PC-9 (cell line): ENCODE results near the gene INTS3. TPM values are rescaled to one million over a fixed set of nuclear protein-coding genes. Genes with fewer than 3 reads are reported as not detected.

Experiments used
- BruUV-seq: library from RNA; stranded (reverse); fragments of 400-500 nt; replicated peaks from 2 replicates; lab custom pipeline; 2021; lab: Mats Ljungman, UMichigan
- CTCF ChIA-PET: fragments of 300-600 bp; sonication (Branson Sonifier 250); formaldehyde crosslinking; loops from one replicate; lab custom pipeline; 2022; ENCODE audit warnings: antibody characterized with exemption; lab: Charles Lee
- POLR2A ChIA-PET: fragments of 300-600 bp; sonication (Branson Sonifier 250); formaldehyde crosslinking; loops from one replicate; lab custom pipeline; 2022; ENCODE audit warnings: antibody characterized with exemption; ENCODE audit not compliant: unreplicated experiment; lab: Charles Lee
- DNase-seq, 2 experiments: peaks; one replicate each; pipeline versions ENCODE4 v3.0.0 to v3.0.0-alpha.2; 2015 to 2022; ENCODE audit warnings: mixed read lengths in 1 of 2
- H2AFZ ChIP-seq: fragments of 200-600 bp; sonication (generic); 2 replicates; pipeline ENCODE4 v1.8.1; 2017; ENCODE audit warnings: antibody characterized with exemption
- H3F3A ChIP-seq: fragments of 200-600 bp; sonication (generic); 2 replicates; pipeline ENCODE4 v1.8.1; 2017; ENCODE audit warnings: antibody characterized with exemption, mild to moderate bottlenecking, low read depth; ENCODE audit not compliant: insufficient read depth
- H3K27ac ChIP-seq: fragments of 200-600 bp; sonication (generic); 2 replicates; pipeline ENCODE4 v1.6.1; 2016; ENCODE audit warnings: mixed run types
- H3K27me3 ChIP-seq: fragments of 200-600 bp; sonication (generic); 2 replicates; pipeline ENCODE4 v1.6.1; 2016; ENCODE audit warnings: low read depth, mixed run types; ENCODE audit not compliant: insufficient read depth
- H3K36me3 ChIP-seq: fragments of 200-600 bp; sonication (generic); 2 replicates; pipeline ENCODE4 v1.6.1; 2016; ENCODE audit warnings: low read depth, mixed run types
- H3K4me1 ChIP-seq: fragments of 200-600 bp; sonication (generic); replicated peaks from 2 replicates; pipeline ENCODE4 v1.6.1; 2016; ENCODE audit warnings: mixed run types; ENCODE audit not compliant: insufficient read depth
- H3K4me2 ChIP-seq: fragments of 200-600 bp; sonication (generic); 2 replicates; pipeline ENCODE4 v1.6.1; 2017; ENCODE audit warnings: mixed run types
- H3K4me3 ChIP-seq: fragments of 200-600 bp; sonication (generic); 2 replicates; pipeline ENCODE4 v1.6.1; 2016; ENCODE audit warnings: mixed run types
- H3K79me2 ChIP-seq: fragments of 200-600 bp; sonication (generic); 2 replicates; pipeline ENCODE4 v1.6.1; 2017; ENCODE audit warnings: low read depth, mixed run types
- H3K9me2 ChIP-seq: fragments of 200-600 bp; sonication (generic); 2 replicates; pipeline ENCODE4 v1.8.1; 2017; ENCODE audit warnings: mild to moderate bottlenecking; ENCODE audit not compliant: insufficient read depth
- H3K9me3 ChIP-seq: fragments of 200-600 bp; sonication (generic); 2 replicates; pipeline ENCODE4 v1.8.1; 2016; ENCODE audit warnings: low read depth; ENCODE audit not compliant: insufficient read depth
- H4K20me1 ChIP-seq: fragments of 200-600 bp; sonication (generic); 2 replicates; pipeline ENCODE4 v1.8.1; 2017; ENCODE audit not compliant: insufficient read depth
- EZH2 ChIP-seq: fragments of 200-600 bp; sonication (generic); IDR thresholded peaks from 2 replicates; pipeline ENCODE4 v1.8.0; 2017; ENCODE audit warnings: antibody characterized with exemption, low read depth
- intact Hi-C: fragments of 100-400 bp; cut with micrococcal nuclease; formaldehyde crosslinking; loops from one replicate; pipeline ENCODE4 v1.10.0; 2022; ENCODE audit not compliant: unreplicated experiment
- total RNA-seq: library from RNA; stranded (reverse); gene quantifications from 2 replicates; pipeline ENCODE4 v1.2.3, GENCODE V29; 2021
- TF ChIP-seq, protein P1 (sequence below): fragments of 200-600 bp; sonication (generic); conservative IDR thresholded peaks from 2 replicates; pipeline ENCODE4 v1.6.1; 2017; ENCODE audit warnings: mixed run types, antibody characterized with exemption, mild to moderate bottlenecking, moderate library complexity

The INTS3 gene
- total RNA-seq, 1 experiment from 2014 or later, result 91.7 TPM

- no peaks in the 10 kb centered on the region for H3K9me2 ChIP-seq
- H3K27ac ChIP-seq, result no peak overlapping the region
- H3K9me3 ChIP-seq, result no peaks in the 10 kb centered on the region
- H3K27me3 ChIP-seq, result no peaks in the 10 kb centered on the region
- H4K20me1 ChIP-seq, result no peaks in the 10 kb centered on the region
- no peak for DNase-seq
- intact Hi-C loops, result loop anchor here (10.0 kb wide), 1 partner anchor 124 kb away; the partner anchor contains the start of gene GATAD2B
- peaks cover 7% of the 10 kb centered on the region for H3K4me1 ChIP-seq
- CTCF ChIA-PET, result no interaction called here
- no peaks in the 10 kb centered on the region for H3K36me3 ChIP-seq
- H3K4me2 ChIP-seq, result no peak overlapping the region
- TF ChIP-seq, protein P1, sequence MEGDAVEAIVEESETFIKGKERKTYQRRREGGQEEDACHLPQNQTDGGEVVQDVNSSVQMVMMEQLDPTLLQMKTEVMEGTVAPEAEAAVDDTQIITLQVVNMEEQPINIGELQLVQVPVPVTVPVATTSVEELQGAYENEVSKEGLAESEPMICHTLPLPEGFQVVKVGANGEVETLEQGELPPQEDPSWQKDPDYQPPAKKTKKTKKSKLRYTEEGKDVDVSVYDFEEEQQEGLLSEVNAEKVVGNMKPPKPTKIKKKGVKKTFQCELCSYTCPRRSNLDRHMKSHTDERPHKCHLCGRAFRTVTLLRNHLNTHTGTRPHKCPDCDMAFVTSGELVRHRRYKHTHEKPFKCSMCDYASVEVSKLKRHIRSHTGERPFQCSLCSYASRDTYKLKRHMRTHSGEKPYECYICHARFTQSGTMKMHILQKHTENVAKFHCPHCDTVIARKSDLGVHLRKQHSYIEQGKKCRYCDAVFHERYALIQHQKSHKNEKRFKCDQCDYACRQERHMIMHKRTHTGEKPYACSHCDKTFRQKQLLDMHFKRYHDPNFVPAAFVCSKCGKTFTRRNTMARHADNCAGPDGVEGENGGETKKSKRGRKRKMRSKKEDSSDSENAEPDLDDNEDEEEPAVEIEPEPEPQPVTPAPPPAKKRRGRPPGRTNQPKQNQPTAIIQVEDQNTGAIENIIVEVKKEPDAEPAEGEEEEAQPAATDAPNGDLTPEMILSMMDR, result no peak
- TF ChIP-seq EZH2, result no peak
- H3K79me2 ChIP-seq, result no peaks in the 10 kb centered on the region
- no peak overlapping the region for H2AFZ ChIP-seq
- BruUV-seq, result no TSS peak
- POLR2A ChIA-PET, result no interaction called here
- no peaks in the 10 kb centered on the region; the same call in 1 of the 2 replicates for H3F3A ChIP-seq
- H3K4me3 ChIP-seq, result no peak overlapping the region
Observed at GRCh38 chr1:153801028-153801625, 73.3 kb downstream of the INTS3 start.

DNA sequence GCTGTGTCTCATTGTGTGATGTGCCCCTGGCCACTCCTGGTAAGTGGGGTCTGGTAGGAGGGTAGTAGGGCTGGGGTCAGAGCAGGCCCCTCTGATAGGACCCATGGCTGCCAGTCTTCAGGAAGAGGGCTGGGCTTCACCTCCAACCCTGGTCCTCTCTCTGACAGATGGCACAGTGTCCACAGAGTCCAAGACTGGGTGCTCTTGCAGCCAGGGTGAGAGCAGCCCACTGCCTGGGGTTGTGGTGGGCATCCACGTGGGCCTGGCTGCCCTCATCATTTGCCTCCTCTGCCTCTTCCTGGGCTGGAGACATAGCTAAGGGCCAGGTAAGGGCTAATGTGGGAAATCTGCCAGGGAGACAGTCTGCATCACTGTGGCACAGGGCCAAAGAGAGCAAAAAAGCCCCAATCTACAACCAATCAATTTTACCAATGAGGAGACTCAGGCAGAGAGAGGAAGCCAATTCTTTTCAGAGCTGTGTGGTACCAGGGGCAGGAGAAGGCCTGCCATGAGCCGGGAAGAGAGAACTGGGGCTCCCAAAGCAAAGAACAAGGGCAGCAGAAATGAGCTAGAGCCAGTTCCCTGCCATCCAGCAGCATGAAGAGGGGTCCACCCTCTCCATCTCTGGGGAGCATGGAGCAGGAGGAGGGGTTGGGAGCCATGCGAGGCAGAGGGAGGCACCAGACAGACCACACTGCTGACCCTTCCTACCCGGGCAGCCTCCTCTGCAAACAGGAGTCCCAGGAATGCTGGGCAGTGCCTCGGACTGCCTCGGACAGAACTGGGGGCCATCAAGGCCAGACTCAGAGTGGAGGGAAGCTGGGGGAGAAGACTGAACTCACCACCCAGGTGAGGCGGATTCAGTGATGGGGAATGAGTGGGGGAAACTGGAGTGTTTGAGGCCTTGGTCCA lies 74.2 kb downstream of the INTS3 start:
- Histone ChIP-seq H3K27ac (no peak overlapping the region), H3K9me3 (no peaks in the 10 kb centered on the region), H3K36me3 (no peaks in the 10 kb centered on the region), H3F3A (no peaks in the 10 kb centered on the region; the same call in 1 of the 2 replicates), H3K9me2 (no peaks in the 10 kb centered on the region), H4K20me1 (no peaks in the 10 kb centered on the region), H3K4me3 (no peak overlapping the region), H3K79me2 (no peaks in the 10 kb centered on the region), H2AFZ (no peak overlapping the region), H3K4me1 (peaks cover 8% of the 10 kb centered on the region), H3K27me3 (no peaks in the 10 kb centered on the region), H3K4me2 (no peak overlapping the region)
- no peak for DNase-seq
- POLR2A ChIA-PET, result no interaction called here
- CTCF ChIA-PET, result no interaction called here
- TF ChIP-seq, protein P1, result no peak
- TF ChIP-seq EZH2, result no peak
- intact Hi-C loops, result loop anchor here (10.0 kb wide), 1 partner anchor 123 kb away; the partner anchor contains the start of gene GATAD2B
- no TSS peak for BruUV-seq

DNA sequence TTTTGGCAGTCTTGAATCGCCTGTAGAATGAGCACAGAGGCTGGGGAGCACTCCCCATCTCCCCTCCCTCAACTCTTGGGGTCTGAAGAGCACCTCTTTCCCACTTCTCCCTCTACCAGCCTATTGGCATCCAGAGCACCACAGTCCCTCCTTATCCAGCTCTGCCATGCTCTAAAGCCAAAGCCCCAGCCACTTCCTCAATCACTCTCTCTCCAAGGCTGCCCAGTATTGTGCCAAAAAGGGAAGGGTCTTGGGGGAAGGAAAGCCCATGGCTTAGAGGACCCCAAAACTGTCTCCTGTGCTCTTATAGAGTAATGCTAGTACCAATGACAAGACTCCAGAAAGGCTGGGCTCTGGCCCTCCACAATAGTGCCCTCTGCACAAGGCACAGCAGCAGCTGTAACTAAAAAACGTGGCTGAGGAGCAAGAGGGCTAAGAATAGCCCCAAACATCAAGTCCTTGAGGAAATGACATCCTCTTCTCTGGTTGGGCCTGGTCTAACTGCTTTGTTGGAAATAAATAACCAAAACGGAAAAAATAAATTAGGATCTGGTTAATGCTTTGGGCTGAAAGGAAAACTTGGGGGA lies 75.7 kb downstream of the INTS3 start:
- H3K4me2 ChIP-seq, result no peak overlapping the region
- H3K9me3 ChIP-seq, result no peaks in the 10 kb centered on the region
- H2AFZ ChIP-seq, result no peak overlapping the region
- BruUV-seq, result no TSS peak
- ChIA-PET CTCF (no interaction called here), POLR2A (no interaction called here)
- no peak overlapping the region for H3K27ac ChIP-seq
- no peak for DNase-seq
- H3K79me2 ChIP-seq, result no peaks in the 10 kb centered on the region
- no peaks in the 10 kb centered on the region for H3K27me3 ChIP-seq
- no peaks in the 10 kb centered on the region; the same call in 1 of the 2 replicates for H3F3A ChIP-seq
- H3K9me2 ChIP-seq, result no peaks in the 10 kb centered on the region
- intact Hi-C loops, result loop anchor here (10.0 kb wide), 1 partner anchor 121 kb away; the partner anchor contains the start of gene GATAD2B
- H3K36me3 ChIP-seq, result no peaks in the 10 kb centered on the region
- no peak overlapping the region for H3K4me3 ChIP-seq
- peaks cover 8% of the 10 kb centered on the region for H3K4me1 ChIP-seq
- H4K20me1 ChIP-seq, result no peaks in the 10 kb centered on the region
- TF ChIP-seq, protein P1, result no peak
- TF ChIP-seq EZH2, result no peak
